HCT116 (cell line): ENCODE data around the gene SH2D1B. TPM values are rescaled to one million over a fixed set of nuclear protein-coding genes. Genes with fewer than 3 reads are reported as not detected.

Source experiments
- ATAC-seq: fragments of 200-7000 bp; cut with Tn5 transposase; 2 replicates; pipeline ENCODE4 v1.9.1; 2020; ENCODE audit warnings: mild to moderate bottlenecking, moderate library complexity
- BruUV-seq: library from RNA; stranded (reverse); fragments of 400-500 nt; replicated peaks from 2 replicates; lab custom pipeline; 2021; lab: Mats Ljungman, UMichigan
- CTCF ChIA-PET: fragments of 300-600 bp; sonication (Branson Sonifier 250); formaldehyde crosslinking; loops from one replicate; lab custom pipeline; 2021; ENCODE audit warnings: antibody characterized with exemption; lab: Charles Lee
- POLR2A ChIA-PET: fragments of 300-600, 350-600 bp; sonication (Branson Sonifier 250); formaldehyde crosslinking; loops from one replicate; lab custom pipeline; 2021; ENCODE audit warnings: antibody characterized with exemption; lab: Charles Lee
- RAD21 ChIA-PET, 2 experiments: fragments of 300-600 bp; sonication (Branson Sonifier 250); formaldehyde crosslinking; loops; one replicate each; lab custom pipeline; 2023; ENCODE audit warnings: low total read pairs in 2 of 2; ENCODE audit not compliant: uncharacterized antibody in 2 of 2, unreplicated experiment in 2 of 2, low non-redundant PET in 1 of 2; lab: Charles Lee
- DNase-seq: peaks from one replicate; pipeline ENCODE4 v3.0.0-alpha.2; 2010; ENCODE audit warnings: low read depth, low spot score
- H2AFZ ChIP-seq: fragments of 200-600 bp; shearing (Covaris generic), sonication (generic); 2 replicates; pipeline ENCODE4 v1.6.1; 2017; ENCODE audit warnings: low read depth, mixed run types, mixed read lengths, antibody characterized with exemption, low read length; ENCODE audit not compliant: poor library complexity, severe bottlenecking
- H3K27ac ChIP-seq: 2 replicates; pipeline ENCODE4 v1.5.1; 2012; ENCODE audit warnings: low read depth, low read length
- H3K27me3 ChIP-seq: fragments of 200-600 bp; sonication (generic); 2 replicates; pipeline ENCODE4 v1.6.1; 2016; ENCODE audit warnings: mixed run types, low read length, mixed read lengths; ENCODE audit not compliant: insufficient read depth
- H3K36me3 ChIP-seq, 2 experiments: fragments of 200-500 bp in 1 of 2; fragments of 200-600 bp in 1 of 2; sonication (Bioruptor generic) in 1 of 2; sonication (generic) in 1 of 2; 2 replicates each; pipeline versions ENCODE4 v1.5.1 to v1.6.1; 2014 to 2016; ENCODE audit warnings: low read length in 2 of 2, inconsistent platforms in 1 of 2, mixed read lengths in 1 of 2, mixed run types in 1 of 2; ENCODE audit not compliant: insufficient read depth in 2 of 2, control insufficient read depth in 1 of 2
- H3K4me1 ChIP-seq, 2 experiments: fragments of 200-600 bp in 1 of 2; sonication (generic) in 1 of 2; 2 replicates each; pipeline versions ENCODE4 v1.5.1 to v1.6.1; 2012 to 2017; ENCODE audit warnings: low read length in 2 of 2, inconsistent platforms in 1 of 2, mild to moderate bottlenecking in 1 of 2, mixed read lengths in 1 of 2, mixed run types in 1 of 2, moderate library complexity in 1 of 2; ENCODE audit not compliant: insufficient read depth in 2 of 2, control insufficient read depth in 1 of 2
- H3K4me2 ChIP-seq: fragments of 200-600 bp; sonication (generic); 2 replicates; pipeline ENCODE4 v1.6.1; 2017; ENCODE audit warnings: mixed run types, low read length, mixed read lengths
- H3K4me3 ChIP-seq, 2 experiments: fragments of 200-600 bp in 1 of 2; sonication (generic) in 1 of 2; replicated peaks in 1 of 2; 2 replicates each; pipeline ENCODE4 v1.5.1; 2011 to 2016; ENCODE audit warnings: low read length in 2 of 2, control low read depth in 1 of 2, low read depth in 1 of 2, mild to moderate bottlenecking in 1 of 2, mixed read lengths in 1 of 2, mixed run types in 1 of 2
- H3K79me2 ChIP-seq: fragments of 200-600 bp; sonication (generic); 2 replicates; pipeline ENCODE4 v1.6.1; 2017; ENCODE audit warnings: mild to moderate bottlenecking, mixed run types, low read length, moderate library complexity, mixed read lengths; ENCODE audit not compliant: insufficient read depth
- H3K9ac ChIP-seq: fragments of 200-600 bp; sonication (generic); 2 replicates; pipeline ENCODE4 v1.6.1; 2016; ENCODE audit warnings: low read length, mixed read lengths
- H3K9me2 ChIP-seq: fragments of 200-600 bp; sonication (generic), shearing (Covaris generic); 2 replicates; pipeline ENCODE4 v1.6.1; 2017; ENCODE audit warnings: mixed run types, mild to moderate bottlenecking, moderate library complexity; ENCODE audit not compliant: insufficient read depth
- H3K9me3 ChIP-seq, 2 experiments: fragments of 200-500 bp in 1 of 2; fragments of 200-600 bp in 1 of 2; sonication (Bioruptor generic) in 1 of 2; sonication (generic) in 1 of 2; 2 replicates each; pipeline ENCODE4 v1.6.1; 2014 to 2017; ENCODE audit warnings: low read length in 2 of 2, mixed read lengths in 2 of 2, inconsistent platforms in 1 of 2, low read depth in 1 of 2, mild to moderate bottlenecking in 1 of 2, mixed run types in 1 of 2, moderate library complexity in 1 of 2; ENCODE audit not compliant: control insufficient read depth in 1 of 2, insufficient read depth in 1 of 2
- H4K20me1 ChIP-seq: fragments of 200-600 bp; sonication (generic), shearing (Covaris generic); 2 replicates; pipeline ENCODE4 v1.6.1; 2017; ENCODE audit warnings: mixed run types, mild to moderate bottlenecking, moderate library complexity; ENCODE audit not compliant: insufficient read depth
- ELF1 ChIP-seq: IDR thresholded peaks from 2 replicates; pipeline ENCODE4 v1.6.1; 2012; ENCODE audit warnings: low read depth, borderline replicate concordance
- EZH2 ChIP-seq: fragments of 200-600 bp; sonication (generic); IDR thresholded peaks from 2 replicates; pipeline ENCODE4 v1.6.1; 2017; ENCODE audit warnings: antibody characterized with exemption, mixed run types
- EZH2phosphoT487 ChIP-seq: fragments of 200-600 bp; IDR thresholded peaks from 2 replicates; pipeline ENCODE4 v1.6.1; 2018; ENCODE audit warnings: antibody characterized with exemption, borderline replicate concordance
- FOSL1 ChIP-seq: IDR thresholded peaks from 2 replicates; pipeline ENCODE4 v1.6.1; 2012; ENCODE audit warnings: low read depth
- SIN3A ChIP-seq: IDR thresholded peaks from 2 replicates; pipeline ENCODE4 v1.6.1; 2012; ENCODE audit warnings: low read depth
- SP1 ChIP-seq: IDR thresholded peaks from 2 replicates; pipeline ENCODE4 v1.6.1; 2012; ENCODE audit warnings: low read depth
- SRF ChIP-seq: IDR thresholded peaks from 2 replicates; pipeline ENCODE4 v1.6.1; 2012; ENCODE audit warnings: low read depth
- TCF7L2 ChIP-seq: IDR thresholded peaks from 2 replicates; pipeline ENCODE4 v1.7.0; 2011; ENCODE audit warnings: borderline replicate concordance, inconsistent platforms; ENCODE audit not compliant: insufficient read depth, insufficient read length; ENCODE audit errors: extremely low read depth
- intact Hi-C: fragments of 100-400 bp; cut with micrococcal nuclease; formaldehyde crosslinking; loops from 2 replicates; pipeline ENCODE4 v1.10.0; 2022
- total RNA-seq: library from RNA; stranded (reverse); gene quantifications from one replicate; pipeline ENCODE4 v1.2.1, GENCODE V29; 2021; ENCODE audit not compliant: unreplicated experiment
- TF ChIP-seq, protein P1 (sequence below): IDR thresholded peaks from 2 replicates; pipeline ENCODE4 v1.6.1; 2012
- TF ChIP-seq, protein P2 (sequence below), 3 experiments: fragments of 200-600 bp in 1 of 3; sonication (generic) in 1 of 3; IDR thresholded peaks in 2 of 3; conservative IDR thresholded peaks in 1 of 3; 2 replicates each; pipeline ENCODE4 v1.5.1; 2012 to 2017; ENCODE audit warnings: low read depth in 2 of 3, low read length in 2 of 3, antibody characterized with exemption in 1 of 3, borderline replicate concordance in 1 of 3, control low read depth in 1 of 3, mild to moderate bottlenecking in 1 of 3, mixed read lengths in 1 of 3, mixed run types in 1 of 3, moderate library complexity in 1 of 3; ENCODE audit not compliant: insufficient read depth in 1 of 3

SH2D1B gene
- total RNA-seq, 1 experiment from 2014 or later: 0.12 TPM

DNA sequence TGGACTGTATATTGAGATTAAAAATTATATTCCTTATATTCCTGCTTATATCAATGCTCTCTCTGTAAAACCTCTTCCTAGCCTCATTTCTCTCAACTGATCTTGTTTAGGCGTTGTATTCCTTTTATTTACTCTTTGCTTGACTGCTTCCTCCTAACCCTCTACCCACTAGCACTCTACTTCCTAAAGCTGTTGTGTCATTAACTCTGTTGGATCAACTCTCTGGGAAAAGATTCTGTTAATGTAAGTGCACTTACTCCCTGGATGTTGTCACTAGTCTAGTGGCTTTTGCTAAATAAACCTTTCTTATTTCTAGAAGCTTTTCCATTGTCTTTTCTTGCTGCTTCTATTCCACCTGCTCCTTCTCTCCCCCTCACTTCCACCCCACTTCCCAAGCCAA, 41.8 kb downstream of the SH2D1B start:
- TF ChIP-seq, protein P1, sequence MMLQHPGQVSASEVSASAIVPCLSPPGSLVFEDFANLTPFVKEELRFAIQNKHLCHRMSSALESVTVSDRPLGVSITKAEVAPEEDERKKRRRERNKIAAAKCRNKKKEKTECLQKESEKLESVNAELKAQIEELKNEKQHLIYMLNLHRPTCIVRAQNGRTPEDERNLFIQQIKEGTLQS: no peak
- TF ChIP-seq ELF1 (no peak), SP1 (no peak), FOSL1 (no peak), EZH2 (no peak), TCF7L2 (no peak), SIN3A (no peak), SRF (no peak), EZH2phosphoT487 (no peak)
- TF ChIP-seq, protein P2, sequence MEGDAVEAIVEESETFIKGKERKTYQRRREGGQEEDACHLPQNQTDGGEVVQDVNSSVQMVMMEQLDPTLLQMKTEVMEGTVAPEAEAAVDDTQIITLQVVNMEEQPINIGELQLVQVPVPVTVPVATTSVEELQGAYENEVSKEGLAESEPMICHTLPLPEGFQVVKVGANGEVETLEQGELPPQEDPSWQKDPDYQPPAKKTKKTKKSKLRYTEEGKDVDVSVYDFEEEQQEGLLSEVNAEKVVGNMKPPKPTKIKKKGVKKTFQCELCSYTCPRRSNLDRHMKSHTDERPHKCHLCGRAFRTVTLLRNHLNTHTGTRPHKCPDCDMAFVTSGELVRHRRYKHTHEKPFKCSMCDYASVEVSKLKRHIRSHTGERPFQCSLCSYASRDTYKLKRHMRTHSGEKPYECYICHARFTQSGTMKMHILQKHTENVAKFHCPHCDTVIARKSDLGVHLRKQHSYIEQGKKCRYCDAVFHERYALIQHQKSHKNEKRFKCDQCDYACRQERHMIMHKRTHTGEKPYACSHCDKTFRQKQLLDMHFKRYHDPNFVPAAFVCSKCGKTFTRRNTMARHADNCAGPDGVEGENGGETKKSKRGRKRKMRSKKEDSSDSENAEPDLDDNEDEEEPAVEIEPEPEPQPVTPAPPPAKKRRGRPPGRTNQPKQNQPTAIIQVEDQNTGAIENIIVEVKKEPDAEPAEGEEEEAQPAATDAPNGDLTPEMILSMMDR (IDR thresholded peaks at IDR 0.05 in 2 of 3, conservative IDR thresholded peaks at IDR 0.05 in 1 of 3; ENCODE audit: borderline replicate concordance in 1 of 3, insufficient read depth in 1 of 3, low read depth in 2 of 3, low read length in 2 of 3): no peak
- ChIA-PET CTCF (no interaction called here), POLR2A (no interaction called here)

More for the DNA sequence above, 41.8 kb downstream of the SH2D1B start:
- ATAC-seq (no peak), DNase-seq (no peak)
- no peaks in the 10 kb centered on the region for H4K20me1 ChIP-seq
- H3K27ac ChIP-seq: no peak overlapping the region
- H2AFZ ChIP-seq: no peak overlapping the region
- no peaks in the 10 kb centered on the region for H3K79me2 ChIP-seq
- intact Hi-C loops: no loop called here
- peaks cover 13 to 34% of the 10 kb centered on the region in 2 experiments for H3K4me1 ChIP-seq
- RAD21 ChIA-PET: no interaction called here
- H3K9ac ChIP-seq: no peak overlapping the region
- BruUV-seq: no TSS peak
- no peaks in the 10 kb centered on the region for H3K27me3 ChIP-seq
- peaks cover 0 to 3% of the 10 kb centered on the region in 2 experiments; a peak in 1 of 4 replicates for H3K36me3 ChIP-seq
- H3K4me3 ChIP-seq: no peak overlapping the region
- H3K4me2 ChIP-seq: no peak overlapping the region
- H3K9me3 ChIP-seq: no peaks in the 10 kb centered on the region
- H3K9me2 ChIP-seq: no peaks in the 10 kb centered on the region
